HG02623 (cell line): ENCODE results near the gene NOSIP.

Source experiments
- ATAC-seq: cut with Tn5 transposase; IDR thresholded peaks from one replicate; pipeline ENCODE4 v1.9.1; 2021; ENCODE audit warnings: moderate library complexity; ENCODE audit not compliant: unreplicated experiment

NOSIP gene

DNA sequence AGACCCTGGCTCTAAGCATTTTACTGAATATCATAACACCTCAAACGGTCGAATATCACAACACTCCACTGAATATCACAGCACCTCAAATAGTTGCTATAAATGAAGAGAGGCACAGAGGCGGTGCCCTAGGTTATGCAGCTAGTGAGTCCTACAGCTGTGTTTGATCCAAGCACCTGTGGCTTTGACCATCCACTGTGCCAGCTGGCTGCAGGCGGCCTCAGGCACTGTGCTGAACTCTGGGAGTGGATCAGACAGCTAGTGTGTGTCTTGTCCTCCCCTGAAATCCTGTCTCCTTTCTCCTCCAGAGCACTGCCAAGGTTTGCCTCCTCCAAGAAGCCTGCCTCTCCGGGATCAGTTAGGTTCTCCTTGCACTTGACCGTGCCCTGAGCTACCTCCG is 7.3 kb downstream of the NOSIP start:
- no peak for ATAC-seq

DNA sequence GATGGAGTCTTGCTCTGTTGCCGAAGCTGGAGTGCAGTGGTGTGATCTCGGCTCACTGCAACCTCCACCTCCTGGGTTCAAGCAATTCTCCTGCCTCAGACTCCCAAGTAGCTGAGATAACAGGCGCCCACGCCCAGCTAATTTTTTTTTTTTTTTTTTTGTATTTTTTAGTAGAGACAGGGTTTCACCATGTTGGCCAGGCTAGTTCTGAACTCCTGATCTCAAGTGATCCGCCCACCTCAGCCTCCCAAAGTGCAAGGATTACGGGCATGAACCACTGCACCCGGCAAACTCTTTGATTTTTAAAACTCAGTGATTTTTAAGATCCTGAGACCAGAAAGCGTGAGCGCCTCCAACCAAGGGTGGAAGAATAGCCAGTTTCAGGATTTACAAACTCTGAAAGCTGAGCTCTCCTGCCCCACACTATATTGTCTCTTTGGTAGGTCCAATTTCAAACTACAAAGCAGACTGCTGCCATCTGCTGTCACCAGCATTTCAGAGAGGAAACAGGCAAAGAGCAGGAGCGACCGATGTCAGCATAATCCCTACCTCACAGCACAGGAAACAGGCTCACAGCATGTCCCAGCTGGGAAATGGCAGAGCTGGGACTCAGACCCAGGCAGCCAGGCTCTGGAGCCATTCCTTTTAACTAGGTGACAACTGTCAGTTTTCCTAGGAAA is 9.2 kb downstream of the NOSIP start:
- ATAC-seq: no peak

DNA sequence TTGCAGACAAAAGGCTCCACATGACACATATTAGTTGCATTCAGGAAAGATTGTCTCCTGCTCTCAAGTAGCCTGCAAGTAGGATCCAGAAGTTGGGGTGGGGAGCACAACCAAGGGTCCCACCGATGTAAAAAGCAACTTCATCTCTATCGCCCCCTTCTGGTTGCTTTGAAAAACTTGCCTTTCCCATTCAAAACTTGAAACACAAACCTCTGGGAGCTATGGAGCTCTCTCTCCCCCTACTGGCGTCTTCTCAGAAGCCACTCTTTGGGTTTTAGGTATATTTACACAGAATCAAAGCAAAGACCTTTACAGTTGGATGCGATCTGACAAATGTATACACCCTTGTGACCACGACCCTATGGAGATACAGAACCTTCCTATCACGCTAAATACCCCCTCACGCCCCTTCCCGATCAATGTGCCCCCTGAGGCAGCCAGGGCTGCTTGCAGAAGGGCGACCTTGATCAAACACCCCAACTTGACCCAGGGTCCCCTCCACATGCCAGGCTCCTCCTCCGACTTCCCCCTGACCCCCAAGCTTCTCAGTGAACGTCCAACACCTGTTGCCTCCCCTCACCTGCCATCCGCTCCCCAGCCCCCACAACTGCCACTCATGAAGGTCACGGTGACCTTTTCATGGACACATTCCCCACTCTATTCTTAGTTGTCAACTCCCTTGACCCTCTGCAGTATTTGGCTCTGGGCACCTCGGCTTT is 10.1 kb downstream of the NOSIP start:
- no peak for ATAC-seq

DNA sequence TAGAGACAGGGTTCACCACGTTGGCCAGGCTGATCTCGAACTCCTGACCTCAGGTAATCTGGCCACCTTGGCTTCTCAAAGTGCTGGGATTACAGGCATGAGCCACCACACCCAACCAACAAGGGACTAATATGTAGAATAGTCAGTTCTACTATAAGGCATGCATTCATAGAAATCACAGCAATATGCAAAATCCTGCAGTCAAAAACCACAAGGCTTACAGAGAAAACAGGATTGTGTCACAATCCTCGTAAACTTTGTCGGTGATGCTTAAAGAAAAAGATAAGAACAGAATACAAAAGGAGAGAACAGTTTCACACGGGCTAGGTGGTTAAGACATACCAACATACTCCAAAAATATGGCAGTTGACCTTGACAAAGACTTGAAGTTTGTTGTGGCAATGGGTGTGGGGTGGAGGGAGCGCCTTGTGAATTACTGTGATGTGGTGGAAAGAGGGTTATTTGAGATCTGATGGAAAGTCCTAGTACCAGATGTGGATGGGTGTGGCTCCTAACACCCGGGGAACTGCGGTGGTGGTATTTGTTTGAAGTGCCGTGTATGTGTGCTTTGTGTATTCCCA is 12.4 kb downstream of the NOSIP start:
- ATAC-seq: no peak

DNA sequence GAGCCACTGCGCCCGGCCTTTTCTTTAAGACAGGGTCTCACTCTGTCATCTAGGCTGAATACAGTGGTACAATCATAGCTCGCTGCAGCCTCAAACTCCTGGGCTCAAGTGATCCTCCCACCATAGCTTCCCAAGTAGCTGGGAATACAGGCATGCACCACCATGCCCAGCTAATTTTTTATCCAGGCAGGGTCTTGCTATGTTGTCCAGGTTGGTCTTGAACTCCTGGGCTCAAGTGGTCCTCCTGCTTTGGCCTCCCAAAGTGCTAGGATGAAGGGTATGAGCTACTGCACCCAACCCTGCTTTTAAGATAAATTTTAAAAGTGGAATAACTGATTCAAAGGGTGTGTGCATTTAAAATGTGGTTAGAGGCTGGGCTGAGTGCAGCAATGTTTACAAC is 14.1 kb downstream of the NOSIP start:
- ATAC-seq: no peak

DNA sequence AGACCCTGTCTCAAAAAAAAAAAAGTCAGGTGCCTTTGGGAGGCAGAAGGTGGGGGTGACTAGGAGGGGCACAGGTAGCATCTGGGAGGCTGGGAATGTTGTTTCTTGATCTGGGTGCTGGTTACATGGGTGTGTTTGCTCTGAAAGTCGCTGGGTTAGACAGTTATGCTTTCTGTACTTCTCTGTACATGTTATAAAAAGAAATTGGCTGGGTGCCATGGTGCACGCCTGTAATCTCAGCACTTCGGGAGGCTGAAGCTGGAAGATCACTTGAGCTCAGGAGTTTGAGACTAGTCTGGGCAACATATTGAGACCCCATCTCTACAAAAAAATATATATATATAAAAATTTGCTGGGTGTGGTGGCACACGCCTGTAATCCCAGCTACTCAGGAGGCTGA is 15.1 kb downstream of the NOSIP start:
- ATAC-seq: no peak

DNA sequence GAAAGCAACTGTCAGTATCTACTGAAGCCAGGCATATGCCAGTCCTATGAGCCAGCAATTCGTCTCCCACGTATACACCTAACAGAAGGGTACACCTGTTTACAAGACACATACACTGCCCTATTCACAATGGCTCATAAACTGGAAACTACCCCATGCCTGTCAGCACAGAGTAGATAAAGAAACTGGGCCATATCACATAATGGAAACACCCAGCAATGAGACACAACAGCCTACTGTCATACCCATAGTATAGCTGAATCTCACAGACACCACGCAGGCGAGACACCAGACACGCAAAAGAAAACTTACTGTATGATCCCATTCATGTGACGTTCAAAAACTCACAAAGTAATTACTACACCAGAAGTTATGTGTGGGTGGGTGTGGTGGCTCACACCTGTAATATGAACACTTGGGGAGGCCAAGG is 15.7 kb downstream of the NOSIP start:
- no peak for ATAC-seq

DNA sequence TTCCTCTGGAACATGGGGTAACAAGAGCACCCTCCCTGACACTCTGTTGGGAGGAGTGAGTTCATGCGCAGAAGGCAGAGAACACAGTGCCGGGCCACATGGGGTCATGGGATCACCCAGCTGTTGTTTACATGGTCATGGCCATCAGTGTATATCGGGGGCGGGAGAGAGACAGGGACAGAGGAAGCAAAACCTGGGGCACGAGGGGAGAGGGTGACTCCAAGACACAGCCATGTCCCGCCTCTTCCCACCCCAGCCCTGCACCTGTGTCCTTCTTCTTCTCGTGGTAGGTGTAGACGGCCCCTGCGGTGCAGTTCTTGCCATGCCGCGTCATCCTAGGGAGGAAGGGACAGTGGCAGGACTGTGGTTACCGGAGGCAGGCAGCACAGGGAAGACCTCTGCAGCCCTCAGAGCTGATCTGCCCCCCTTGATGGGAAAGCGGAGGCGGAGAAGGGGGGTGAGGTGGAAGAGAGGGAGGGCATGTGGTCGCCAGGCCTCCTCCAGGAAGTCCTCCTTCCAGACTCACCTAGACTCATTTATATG is 19.9 kb downstream of the NOSIP start:
- no peak for ATAC-seq

DNA sequence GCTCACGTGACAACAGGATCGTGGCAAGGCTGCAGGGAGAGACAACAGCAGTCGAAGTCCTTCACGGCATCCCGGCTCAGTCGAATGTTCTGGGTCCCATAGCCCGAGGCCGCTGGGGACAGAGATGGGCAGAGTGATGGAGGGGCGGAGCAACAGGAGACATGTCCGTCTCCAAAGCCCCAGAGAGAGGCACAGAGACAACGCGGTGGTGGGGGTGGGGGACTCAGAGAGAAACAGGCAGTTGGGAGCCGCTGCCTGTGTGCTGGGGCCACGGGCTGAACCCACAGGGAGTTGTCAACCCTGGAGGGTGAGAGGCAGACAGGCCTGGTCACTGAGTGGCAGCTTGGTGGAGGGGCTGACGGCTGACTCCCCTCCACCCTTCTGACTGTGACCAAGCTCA is 20.4 kb downstream of the NOSIP start:
- ATAC-seq: no peak

DNA sequence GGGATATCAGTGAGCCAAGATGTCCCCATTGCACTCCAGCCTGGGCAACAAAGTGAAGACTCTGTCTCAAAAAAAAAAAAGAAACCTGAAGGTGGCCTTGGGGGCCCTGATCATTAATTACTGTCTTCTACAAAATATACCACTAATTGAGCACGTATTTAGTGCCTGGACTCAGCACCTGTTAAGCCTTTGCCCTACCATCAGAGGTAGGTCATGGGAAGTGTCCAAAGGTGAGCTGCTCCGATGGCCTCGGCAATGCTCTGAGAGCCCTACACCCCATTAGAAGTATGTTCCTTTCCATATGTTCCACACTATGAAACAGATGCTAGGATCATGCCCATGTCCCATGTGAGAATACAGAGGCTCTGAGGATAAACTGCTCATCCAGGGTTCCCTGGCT is 20.9 kb downstream of the NOSIP start:
- ATAC-seq: no peak

DNA sequence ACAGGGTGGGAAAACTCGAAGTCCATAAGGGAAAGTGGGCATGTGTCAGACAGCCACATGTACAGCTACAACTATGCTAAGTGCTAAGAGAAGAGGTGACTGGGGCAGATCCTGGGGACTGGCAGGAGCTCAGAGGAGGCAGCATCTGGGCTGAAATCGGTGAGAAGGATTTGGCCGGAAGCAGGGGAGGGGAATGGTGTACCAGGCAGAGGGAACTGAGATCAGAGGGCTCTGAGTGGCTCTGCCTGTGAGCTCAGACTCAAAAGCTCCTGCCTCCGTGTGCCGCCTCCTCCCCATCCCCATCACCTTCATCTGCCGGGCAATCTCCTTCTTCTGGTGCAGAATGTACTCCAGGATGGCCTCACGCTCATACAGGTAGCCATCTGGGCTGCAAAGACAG is 21.8 kb downstream of the NOSIP start:
- ATAC-seq: no peak

DNA sequence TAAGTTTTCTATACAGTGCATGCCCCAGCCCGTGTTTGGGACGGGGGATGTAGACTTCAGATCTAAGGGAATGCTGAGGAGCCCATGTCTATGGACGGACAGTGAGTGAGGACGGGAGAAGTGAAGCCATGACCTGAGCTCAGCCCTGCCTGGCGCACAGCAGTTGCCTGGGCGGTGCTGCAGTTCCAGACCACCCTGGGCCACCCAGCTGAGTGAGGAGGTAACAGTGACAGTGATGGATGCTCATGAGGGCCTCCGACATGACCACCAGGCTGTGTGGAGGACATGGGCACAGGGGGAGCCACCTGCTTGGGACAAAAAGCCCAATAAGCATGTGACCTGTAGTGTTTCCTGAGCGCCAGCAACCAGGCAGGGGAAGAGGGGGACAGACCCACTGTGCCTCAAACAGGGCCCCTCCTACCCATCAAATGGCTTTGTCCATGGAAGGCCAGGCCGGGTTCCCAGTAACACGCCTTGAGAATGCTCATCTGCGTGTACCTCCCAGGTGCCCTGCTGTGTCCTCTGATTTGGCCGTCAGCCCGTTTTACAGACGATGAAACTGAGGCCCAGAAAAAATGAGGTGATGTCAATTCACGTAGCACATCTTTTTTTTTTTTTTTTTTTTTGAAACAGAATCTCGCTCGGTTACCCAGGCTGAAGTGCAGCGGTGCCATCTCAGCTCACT is 22.6 kb downstream of the NOSIP start:
- ATAC-seq: no peak

DNA sequence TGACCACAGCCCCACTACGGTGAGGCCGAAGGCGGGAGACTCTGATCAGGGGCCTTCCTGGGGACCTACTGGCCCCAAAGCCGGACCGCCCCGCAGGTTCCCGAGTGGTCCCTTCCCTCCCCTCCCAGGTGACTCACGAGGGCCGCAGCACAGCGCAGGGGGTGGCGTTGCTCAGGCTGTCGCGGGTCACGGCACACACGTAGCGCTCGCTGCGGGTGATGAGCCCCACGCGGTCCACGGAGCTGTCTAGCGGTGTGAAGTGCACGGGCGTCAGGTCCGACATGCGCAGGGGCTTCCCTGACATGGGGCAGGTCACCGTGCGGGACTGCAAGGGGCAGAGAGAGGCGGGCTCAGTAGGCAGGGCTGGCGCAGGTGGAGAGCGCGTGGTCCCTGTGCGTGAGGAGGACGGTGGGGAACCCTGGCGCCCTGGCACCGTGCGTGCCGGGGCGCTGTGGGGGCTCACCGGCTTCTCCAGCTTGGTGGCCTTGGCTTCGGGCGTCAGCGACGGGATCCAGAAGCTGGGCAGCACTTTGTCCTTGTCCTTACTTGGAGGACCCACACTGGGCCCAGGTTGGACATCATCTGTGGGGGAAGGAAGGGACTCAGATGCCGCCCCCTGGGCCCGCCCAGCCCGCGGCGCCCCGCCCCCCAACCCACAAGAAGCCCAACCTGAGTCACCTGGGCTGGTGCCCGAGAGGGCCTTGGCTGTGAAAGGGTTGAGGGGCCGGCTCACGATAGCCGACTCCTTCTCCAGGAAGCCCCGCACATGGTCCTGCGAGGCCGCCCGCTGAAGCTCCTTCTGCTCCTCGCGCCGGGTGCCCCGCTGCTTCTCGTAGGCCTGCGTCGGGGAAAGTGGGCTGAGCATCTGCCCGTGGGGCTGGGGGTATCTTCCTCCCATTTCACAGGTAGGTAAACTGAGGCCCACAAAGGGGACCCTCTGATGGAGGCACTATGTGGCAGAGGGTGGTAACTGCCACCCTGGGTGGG is 23.7 kb downstream of the NOSIP start:
- no peak for ATAC-seq

DNA sequence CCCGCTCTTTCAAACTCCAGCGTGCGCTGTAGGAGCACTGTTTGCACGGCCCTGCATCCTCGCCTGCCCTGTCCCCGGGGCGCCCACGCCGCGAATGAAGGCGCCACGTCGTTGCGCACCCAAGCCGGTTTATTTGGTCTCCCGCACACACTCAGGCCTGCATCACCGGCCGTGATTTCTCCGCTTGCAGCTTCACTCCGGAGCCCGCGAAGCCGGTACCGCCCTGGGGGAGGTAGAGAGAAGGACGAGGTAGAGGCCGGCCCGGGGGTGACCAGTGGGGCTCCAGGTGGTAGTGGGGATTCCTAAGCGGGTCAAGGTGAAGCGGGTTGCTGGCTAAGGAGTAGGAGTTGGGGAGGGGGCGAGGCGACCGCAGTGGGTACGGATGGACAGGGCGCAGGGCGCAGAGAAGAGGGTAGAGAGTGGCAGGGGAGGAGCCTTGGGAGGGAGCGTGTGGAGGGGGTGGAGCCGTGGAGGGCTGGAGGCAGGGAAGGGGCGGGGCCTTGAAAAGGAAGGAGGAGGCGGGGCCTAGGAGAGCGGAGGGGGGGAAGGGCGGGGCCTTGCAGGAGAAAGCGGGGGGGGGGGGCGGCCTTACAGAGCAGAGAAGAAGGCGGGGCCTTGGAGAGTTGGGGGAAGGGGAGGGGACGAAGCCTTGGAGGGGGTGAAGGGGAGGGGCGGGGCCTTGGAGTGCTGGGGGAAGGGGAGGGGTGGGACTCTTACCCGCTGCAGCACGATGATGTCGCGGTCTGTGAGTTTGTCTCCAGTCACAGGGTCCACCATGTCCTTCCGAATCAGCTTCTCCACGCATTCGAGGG is 24.6 kb downstream of the NOSIP start:
- ATAC-seq: no peak

DNA sequence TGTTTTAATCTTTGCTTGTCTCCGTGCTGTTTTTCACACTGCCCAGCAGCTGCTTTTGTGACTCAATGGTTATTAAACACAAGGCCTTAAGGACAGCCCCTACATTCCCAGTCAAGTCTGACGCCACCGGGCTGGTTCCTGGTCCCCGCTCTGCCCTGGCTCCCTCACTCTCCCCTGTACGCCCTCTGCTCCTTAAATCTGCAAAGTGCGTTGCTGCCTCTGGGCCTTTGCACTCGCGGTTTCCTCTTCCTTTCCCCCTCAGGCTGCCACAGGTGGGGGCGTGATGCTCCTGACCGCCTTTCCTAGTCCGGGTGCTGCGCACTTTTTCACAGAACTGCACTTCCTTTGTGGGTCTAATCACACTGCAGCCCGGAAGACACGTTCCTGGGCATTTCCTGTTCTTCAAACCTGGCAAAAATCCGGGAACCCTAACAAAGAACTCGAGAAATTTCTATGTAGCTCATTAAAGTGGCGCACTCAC is 25.6 kb downstream of the NOSIP start:
- ATAC-seq: no peak

DNA sequence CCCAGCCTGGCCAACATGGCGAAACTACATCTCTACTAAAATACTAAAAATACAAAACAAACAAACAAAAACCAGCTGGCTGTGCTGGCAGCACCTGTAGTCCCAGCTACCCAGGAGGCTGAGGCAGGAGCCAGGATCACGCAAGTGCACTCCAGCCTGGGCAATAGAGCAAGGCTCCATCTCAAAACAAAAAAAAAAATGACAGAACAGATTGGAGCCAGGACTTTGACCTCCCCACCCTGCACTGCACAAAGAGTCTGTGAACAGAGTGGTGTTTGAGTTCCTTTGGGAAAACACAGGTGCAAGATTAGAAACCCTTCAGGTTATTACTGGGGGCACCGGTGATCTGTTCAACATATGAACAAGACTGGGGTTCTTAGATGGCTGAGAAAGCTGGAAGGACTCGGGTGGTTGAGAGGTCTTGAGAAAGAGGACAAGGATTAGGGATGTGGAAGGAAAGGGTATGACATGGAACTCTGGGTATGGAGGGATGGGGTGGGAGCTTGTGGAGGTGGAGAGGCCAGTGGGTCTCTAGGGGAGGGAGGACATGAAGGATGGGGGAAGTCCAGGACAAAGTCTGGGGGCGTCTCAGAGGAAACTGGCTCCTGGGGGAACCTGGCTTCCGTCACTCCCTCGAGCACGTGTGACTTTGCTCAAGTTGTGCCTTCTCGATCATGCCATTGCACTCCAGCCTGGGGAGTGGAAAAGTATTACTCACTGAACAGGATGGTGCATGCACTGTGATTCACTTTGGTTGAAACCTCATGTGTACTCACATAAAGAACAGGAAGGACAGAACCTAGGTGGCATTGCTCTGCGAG is 26.7 kb downstream of the NOSIP start:
- ATAC-seq: no peak

DNA sequence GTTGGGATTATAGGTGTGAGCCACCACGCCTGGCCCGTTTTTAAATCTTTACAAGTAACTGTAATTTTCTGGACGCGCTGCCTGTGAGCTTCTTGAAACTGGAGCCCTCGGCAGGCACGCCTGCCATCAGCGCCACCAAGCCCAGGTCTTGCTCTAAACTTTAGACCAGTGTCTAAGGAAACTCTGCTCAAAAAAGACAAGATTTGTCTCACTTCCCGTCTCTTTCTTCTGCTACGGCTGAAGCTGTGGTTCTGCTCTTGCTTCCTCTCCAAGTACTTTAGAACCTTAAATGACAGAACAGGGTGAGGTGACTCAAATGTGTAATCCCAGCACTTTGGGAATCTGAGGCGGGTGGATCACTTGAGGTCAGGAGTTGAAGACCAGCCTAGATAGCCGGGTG is 27.6 kb downstream of the NOSIP start:
- ATAC-seq: no peak

DNA sequence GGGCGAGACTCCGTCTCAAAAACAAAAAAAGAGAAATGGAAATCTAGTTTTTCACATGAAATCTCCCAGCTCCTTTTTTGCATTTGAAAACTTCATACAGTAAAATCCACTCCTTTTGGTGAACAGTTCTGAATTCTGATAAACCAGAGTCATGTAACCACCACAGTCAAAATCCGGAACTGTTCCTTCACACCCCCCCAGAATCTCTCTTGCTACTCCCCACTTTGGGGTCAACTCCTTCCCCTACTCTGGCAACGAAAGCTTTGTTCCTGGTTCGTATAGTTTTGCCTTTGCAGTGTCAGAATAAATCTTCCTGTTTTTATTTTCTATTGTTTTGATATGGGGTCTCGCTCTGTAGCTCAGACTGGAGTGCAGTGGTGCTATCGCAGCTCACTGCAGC is 28.8 kb downstream of the NOSIP start:
- no peak for ATAC-seq

DNA sequence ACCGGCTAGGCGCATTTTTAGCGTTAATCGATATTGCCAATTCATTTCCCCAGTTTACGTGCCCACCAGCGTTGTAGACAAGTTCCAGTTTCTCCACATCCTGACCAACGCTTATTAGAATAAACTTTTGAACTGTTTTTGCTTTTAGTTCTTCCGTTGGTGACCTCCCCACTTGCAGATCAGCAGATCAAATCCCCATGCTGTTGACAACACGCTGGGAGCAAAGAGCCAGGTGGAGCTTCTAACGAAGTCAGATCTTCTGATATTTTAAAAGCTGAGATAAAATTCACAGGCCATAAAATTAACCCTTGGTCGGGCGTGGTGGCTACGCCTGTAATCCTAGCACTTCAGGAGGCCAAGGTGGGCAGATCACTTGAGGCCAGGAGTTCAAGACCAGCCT is 31.3 kb downstream of the NOSIP start:
- ATAC-seq: no peak
